ENCODE results near the gene INPPL1. TPM values are rescaled to one million over a fixed set of nuclear protein-coding genes. Genes with fewer than 3 reads are reported as not detected.

INPPL1 gene
- total RNA-seq, 1 experiment from 2014 or later, result 214 TPM

- H3K27me3 Mint-ChIP-seq (ENCODE audit: low read depth), result no peaks in the 10 kb centered on the region
- no peaks in the 10 kb centered on the region for H3K9me3 Mint-ChIP-seq
- H4K5ac ChIP-seq (ENCODE audit: insufficient read length, low read depth, low read length), result no peak overlapping the region
- no peak overlapping the region for H3K27ac ChIP-seq (ENCODE audit: insufficient read length, low read depth, low read length)
- no peak overlapping the region; a peak in 1 of 7 replicates for H3K27ac Mint-ChIP-seq
- H3K4me1 ChIP-seq (ENCODE audit: insufficient read depth, low read length), result no peaks in the 10 kb centered on the region; the same call in 1 of the 2 replicates
- H3K4me2 ChIP-seq (ENCODE audit: insufficient read depth, insufficient read length, low read length), result no peak overlapping the region
- H3K9me3 ChIP-seq (ENCODE audit: control insufficient read depth, low read depth, low read length), result no peaks in the 10 kb centered on the region
- WGBS (ENCODE audit: extremely low coverage, insufficient read length, low lambda C conversion rate), result no CpG with 5 or more reads among the region's 16 CpGs
- H2AK5ac ChIP-seq (ENCODE audit: insufficient read length, low read length), result no peak overlapping the region
- peaks cover 31 to 73% (median 69%) of the 10 kb centered on the region in 3 experiments; a peak in 6 of 7 replicates for H3K36me3 Mint-ChIP-seq (ENCODE audit: insufficient read depth in 1 of 3, low read depth in 3 of 3)
- H3K27me3 ChIP-seq (ENCODE audit: insufficient read depth, low read length), result no peaks in the 10 kb centered on the region
- H3K23ac ChIP-seq (ENCODE audit: insufficient read length, low read depth, low read length), result no peak overlapping the region
- H3K4me3 Mint-ChIP-seq, result no peak overlapping the region
- no peak overlapping the region for H2AFZ ChIP-seq (ENCODE audit: low read length)
- H3K79me1 ChIP-seq (ENCODE audit: insufficient read depth, low read depth, low read length, poor library complexity, severe bottlenecking), result peaks cover 3% of the 10 kb centered on the region
- no peak overlapping the region for H4K91ac ChIP-seq (ENCODE audit: insufficient read length, low read depth, low read length)
- no peak overlapping the region for H3K18ac ChIP-seq (ENCODE audit: insufficient read length, low read depth, low read length)
- TF ChIP-seq CTCF (conservative IDR thresholded peaks at IDR 0.05), result no peak
- no peak overlapping the region for H3K56ac ChIP-seq (ENCODE audit: insufficient read length, low read depth, low read length)
- H3K14ac ChIP-seq (ENCODE audit: insufficient read depth, low read length), result no peak overlapping the region
- H3K4me1 Mint-ChIP-seq, result peaks cover 12 to 19% of the 10 kb centered on the region in 2 experiments
- H3K4ac ChIP-seq (ENCODE audit: low read depth, low read length), result no peak overlapping the region
- H2BK12ac ChIP-seq (ENCODE audit: insufficient read length, low read depth, low read length), result no peak overlapping the region
- peaks cover 4% of the 10 kb centered on the region; the same call in 1 of the 2 replicates for H3K79me2 ChIP-seq (ENCODE audit: insufficient read depth, low read length)
- DNase-seq, result peak; percentile 39
- peaks cover 14% of the 10 kb centered on the region for H3K23me2 ChIP-seq (ENCODE audit: insufficient read length, low read depth, low read length, poor library complexity, severe bottlenecking)
- H3K9ac ChIP-seq (ENCODE audit: extremely low read depth, insufficient read length, low read length), result no peak overlapping the region
- H2BK120ac ChIP-seq (ENCODE audit: low read depth, low read length, poor library complexity, severe bottlenecking), result no peak overlapping the region
- H4K8ac ChIP-seq (replicated peaks; ENCODE audit: insufficient read length, low read depth, low read length), result no peak overlapping the region
- H2BK5ac ChIP-seq (ENCODE audit: insufficient read length, low read length), result no peak overlapping the region
- H4K20me1 ChIP-seq (ENCODE audit: control insufficient read depth, insufficient read depth, insufficient read length), result peaks cover 2% of the 10 kb centered on the region
- no peak overlapping the region for H2BK15ac ChIP-seq (ENCODE audit: low read depth, low read length)
- H3T11ph ChIP-seq (ENCODE audit: low read length), result no peak overlapping the region
- H2BK20ac ChIP-seq (ENCODE audit: low read depth, low read length, poor library complexity, severe bottlenecking), result no peak overlapping the region
These were observed 3.8 kb downstream of the INPPL1 start for GRCh38 chr11:72228229-72228843.
